K562 (cell line): ENCODE measurements around the gene DDAH2.
A peak's percentile ranks its signal among the peaks of the same experiment; 100 is the strongest.

Experiments used
- CBX5 ChIP-seq: IDR thresholded peaks from 2 replicates; pipeline ENCODE4 v1.6.1; 2014; ENCODE audit warnings: low read depth, borderline replicate concordance
- CEBPZ ChIP-seq: fragments of 150-350 bp; IDR thresholded peaks from 2 replicates; pipeline ENCODE4 v1.6.1; 2014; ENCODE audit warnings: low read depth, mild to moderate bottlenecking, low read length, borderline replicate concordance
- CREB1 ChIP-seq, 2 experiments: sonication (generic) in 1 of 2; formaldehyde crosslinking in 1 of 2; IDR thresholded peaks; 2 replicates each; pipeline versions ENCODE4 v1.6.1 to v1.8.0; 2012 to 2022; ENCODE audit warnings: inconsistent platforms in 1 of 2, mild to moderate bottlenecking in 1 of 2, missing genetic modification reagents in 1 of 2, moderate library complexity in 1 of 2
- KDM4B ChIP-seq, 2 experiments: fragments of 450-650 bp in 1 of 2; sonication (generic) in 1 of 2; IDR thresholded peaks; 2 replicates each; pipeline ENCODE4 v1.6.1; 2016 to 2017; ENCODE audit warnings: borderline replicate concordance in 2 of 2, antibody characterized with exemption in 1 of 2, low read depth in 1 of 2, mild to moderate bottlenecking in 1 of 2
- MAX ChIP-seq: sonication (generic); formaldehyde crosslinking; IDR thresholded peaks from 2 replicates; pipeline ENCODE4 v1.9.0; 2022; ENCODE audit warnings: mild to moderate bottlenecking, missing genetic modification reagents
- NR2C2 ChIP-seq, 2 experiments: fragments of 200-800 bp in 1 of 2; sonication (Bioruptor generic) in 1 of 2; sonication (generic) in 1 of 2; formaldehyde crosslinking in 1 of 2; IDR thresholded peaks; 2 replicates each; pipeline versions ENCODE4 v1.6.1 to v1.8.0; 2016 to 2022; ENCODE audit warnings: mild to moderate bottlenecking in 1 of 2, missing compliant biosample characterization in 1 of 2, missing genetic modification characterization in 1 of 2, missing genetic modification reagents in 1 of 2
- PKNOX1 ChIP-seq: fragments of 450-650 bp; IDR thresholded peaks from 2 replicates; pipeline ENCODE4 v1.6.1; 2016
- SMARCC2 ChIP-seq: fragments of 450-650 bp; IDR thresholded peaks from 2 replicates; pipeline ENCODE4 v1.6.1; 2017; ENCODE audit warnings: antibody characterized with exemption, moderate library complexity, mild to moderate bottlenecking, low read depth
- SRF ChIP-seq, 2 experiments: fragments of 250-450, 450-650 bp in 1 of 2; sonication (Bioruptor Pico) in 1 of 2; sonication (generic) in 1 of 2; formaldehyde crosslinking; IDR thresholded peaks; 2 replicates each; pipeline versions ENCODE4 v1.5.0 to v1.5.1; 2020 to 2022; ENCODE audit warnings: mild to moderate bottlenecking in 1 of 2, missing genetic modification reagents in 1 of 2
- ZFP30 ChIP-seq: fragments of 250-450 bp; sonication (Bioruptor Pico); IDR thresholded peaks from 2 replicates; pipeline ENCODE4 v1.8.0; 2022; ENCODE audit warnings: moderate library complexity, mild to moderate bottlenecking, inconsistent platforms, borderline replicate concordance
- ZNF589 ChIP-seq: fragments of 200-800 bp; sonication (Bioruptor generic); IDR thresholded peaks from 2 replicates; pipeline ENCODE4 v1.6.1; 2016; ENCODE audit warnings: low read depth, missing genetic modification characterization, missing compliant biosample characterization

- TF ChIP-seq PKNOX1: no peak
- TF ChIP-seq MAX (CRISPR knock-in tag): 0 out of 2 replicates have a peak, but pooled peaks have one; percentile 30
- no peak for TF ChIP-seq KDM4B (IDR thresholded peaks at IDR 0.05; ENCODE audit: borderline replicate concordance in 2 of 2, low read depth in 1 of 2)
- no peak for TF ChIP-seq CEBPZ
- TF ChIP-seq ZNF589: no peak
- TF ChIP-seq CREB1 (IDR thresholded peaks at IDR 0.05): no peak
- no peak for TF ChIP-seq CREB1 (CRISPR knock-in tag; IDR thresholded peaks at IDR 0.05)
- TF ChIP-seq CBX5: no peak
- TF ChIP-seq SRF (CRISPR knock-in tag; IDR thresholded peaks at IDR 0.05): no peak; a peak in 1 of 4 replicates
- no peak for TF ChIP-seq ZFP30 (CRISPR knock-in tag)
- no peak; the same call in 1 of the 2 replicates for TF ChIP-seq SMARCC2
- TF ChIP-seq NR2C2 (CRISPR knock-in tag; IDR thresholded peaks at IDR 0.05): no peak
- TF ChIP-seq NR2C2 (tag; IDR thresholded peaks at IDR 0.05): no peak
These were observed 42.6 kb downstream of the DDAH2 start for GRCh38 chr6:31686483-31686882.
